GM19452 (cell line): Measurements from ENCODE around the gene SKOR2.
"Not testable (repeated sequence)": the region's sequence is repeated elsewhere in the genome, so short reads cannot be mapped to it uniquely, and the experiment has no call there.

ENCODE experiments used
- ATAC-seq: cut with Tn5 transposase; IDR thresholded peaks from one replicate; pipeline ENCODE4 v1.9.1; 2021; ENCODE audit not compliant: unreplicated experiment

The SKOR2 gene

GRCh38 chr18:47204908-47205522 lies 46.4 kb downstream of the SKOR2 start:
- no peak for ATAC-seq

- no peak for ATAC-seq
These were observed 47.6 kb downstream of the SKOR2 start for GRCh38 chr18:47203626-47204464.

DNA sequence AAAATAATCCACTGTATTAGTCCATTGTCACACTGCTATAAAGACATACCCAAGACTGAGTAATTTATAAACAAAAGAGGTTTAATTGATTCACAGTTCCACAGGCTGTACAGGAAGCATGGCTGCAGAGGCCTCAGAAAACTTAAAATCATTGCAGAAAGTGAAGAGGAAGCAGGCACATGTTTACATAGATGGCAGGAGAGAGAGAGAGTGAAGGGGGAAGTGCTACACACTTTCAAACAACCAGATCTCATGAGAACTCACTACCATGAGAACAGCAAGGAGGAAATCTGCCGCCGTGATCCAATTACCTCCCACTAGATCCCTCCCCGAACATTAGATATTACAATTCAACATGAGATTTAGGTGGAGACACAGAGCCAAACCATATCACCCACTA lies 55.5 kb downstream of the SKOR2 start:
- not testable (repeated sequence) for ATAC-seq

DNA sequence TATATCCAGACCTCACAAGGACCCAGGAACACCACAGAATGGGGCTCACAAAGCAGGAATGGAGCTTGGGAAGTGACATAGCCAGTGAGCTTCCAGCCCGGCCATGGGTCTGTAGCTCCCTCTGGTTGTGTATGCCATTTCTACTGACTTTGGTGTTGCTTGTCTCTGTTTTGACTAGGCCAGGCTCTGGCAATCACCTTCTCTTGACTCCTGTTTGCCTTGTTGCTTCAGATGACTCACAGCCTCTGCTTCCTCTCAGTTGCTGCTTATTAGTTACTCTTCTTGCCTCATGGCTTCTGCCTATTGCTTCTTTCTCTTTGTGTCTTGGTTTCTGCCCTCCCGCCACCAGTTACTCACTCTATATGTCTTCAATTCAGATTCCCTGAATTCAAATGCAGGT lies 59.5 kb downstream of the SKOR2 start:
- no peak for ATAC-seq

DNA sequence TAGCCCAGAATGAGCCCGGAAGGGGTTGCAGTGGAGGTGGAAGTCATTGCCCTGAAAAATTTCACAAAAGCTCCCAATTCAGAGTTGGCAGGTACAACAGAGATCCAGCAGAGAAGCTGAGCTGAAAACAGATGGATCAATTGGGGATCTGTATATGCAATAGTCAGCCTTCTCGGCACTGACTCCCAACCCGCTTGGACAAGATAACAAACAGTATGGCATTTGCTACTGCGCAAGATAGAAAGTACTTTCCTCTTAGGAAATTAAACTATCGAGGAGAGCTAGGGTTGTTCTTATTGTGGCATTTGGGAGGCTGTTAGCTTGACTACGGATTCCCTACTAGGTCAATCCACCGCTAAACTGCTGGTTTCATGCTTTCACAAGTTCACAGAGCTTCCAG lies 63.7 kb downstream of the SKOR2 start:
- ATAC-seq = no peak

GRCh38 chr18:47184419-47185050 lies 66.9 kb downstream of the SKOR2 start:
- ATAC-seq = no peak

DNA sequence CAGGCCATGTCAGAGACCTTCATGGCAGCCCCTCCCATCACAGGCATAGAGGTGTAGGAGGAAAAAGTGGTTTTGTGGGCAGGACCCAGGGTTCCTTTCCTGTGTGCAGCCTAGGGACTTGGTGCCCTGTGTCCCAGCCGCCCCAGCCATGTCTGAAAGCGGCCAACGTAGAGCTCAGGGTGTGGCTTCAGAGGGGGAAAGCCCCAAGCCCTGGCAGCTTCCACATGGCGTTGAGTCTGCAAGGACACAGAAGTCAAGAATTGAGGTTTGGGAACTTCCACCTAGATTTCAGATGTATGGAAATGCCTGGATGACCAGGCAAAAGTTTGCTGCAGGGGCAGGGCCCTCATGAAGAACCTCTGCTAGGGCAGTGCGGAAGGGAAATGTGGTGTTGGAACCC lies 69.3 kb downstream of the SKOR2 start:
- ATAC-seq = not testable (repeated sequence)

GRCh38 chr18:47180765-47181164 lies 70.7 kb downstream of the SKOR2 start:
- no peak for ATAC-seq

DNA sequence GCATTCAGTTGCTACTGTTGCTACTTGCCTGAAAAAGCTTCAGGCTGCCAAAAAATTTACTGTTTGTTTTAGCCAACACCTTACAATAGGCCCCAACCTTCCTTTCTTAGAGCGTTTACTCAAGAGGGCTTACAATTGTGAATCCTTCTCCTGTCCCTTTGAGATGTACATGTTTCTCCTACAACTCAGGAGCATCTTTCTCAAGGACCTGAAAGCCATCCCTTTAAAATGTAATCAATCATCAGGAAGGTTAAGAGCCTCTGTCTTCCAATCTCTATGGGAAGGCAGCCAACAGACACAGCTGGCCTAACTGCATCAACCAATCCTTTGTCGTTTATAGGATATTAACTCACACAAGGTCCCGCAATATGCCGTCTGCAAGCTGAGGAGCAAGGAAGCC lies 71.9 kb downstream of the SKOR2 start:
- ATAC-seq = no peak

DNA sequence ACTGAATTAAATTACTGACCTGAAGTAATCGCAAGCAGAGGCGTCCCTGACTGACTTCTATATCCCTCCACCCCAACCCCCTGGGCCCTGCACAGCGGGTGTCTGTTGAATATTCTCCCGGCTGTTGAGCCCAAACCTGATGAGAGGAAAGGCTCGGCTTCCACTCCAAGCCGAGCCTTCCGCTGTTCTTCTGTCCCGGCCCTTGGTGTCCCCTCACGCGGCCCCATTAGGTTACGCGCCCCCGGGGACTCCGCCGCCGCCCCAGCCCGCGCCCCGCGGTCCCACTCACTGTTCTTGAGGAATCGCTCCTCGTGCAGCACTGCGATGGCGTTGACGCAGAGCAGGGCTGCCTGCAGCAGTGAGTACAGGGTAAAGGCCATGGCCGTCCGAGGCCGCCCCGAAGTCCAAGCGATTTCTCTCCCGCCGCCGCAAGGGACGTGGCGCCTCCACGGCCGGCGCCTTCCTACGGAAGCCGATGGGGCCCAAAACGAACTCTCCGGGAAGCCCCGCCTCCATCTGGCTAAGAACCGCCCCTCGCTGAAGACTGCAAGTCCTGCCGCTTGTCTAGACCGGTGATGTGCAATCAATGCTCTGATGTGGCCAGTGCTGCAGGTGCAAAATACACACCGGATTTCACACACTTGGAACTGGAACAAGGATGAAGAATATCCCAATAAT lies 75.4 kb downstream of the SKOR2 start, which contains the start of gene IER3IP1:
TSS of gene IER3IP1 (minus strand) at position 467 of the 678 bp plus-strand sequence. CDS start at position 380, 87 bp downstream.
- ATAC-seq = peak; percentile 92

GRCh38 chr18:47175283-47175897 lies 76.1 kb downstream of the SKOR2 start:
- peak; percentile 12 for ATAC-seq

GRCh38 chr18:47174545-47175116 lies 76.8 kb downstream of the SKOR2 start:
- ATAC-seq = no peak

DNA sequence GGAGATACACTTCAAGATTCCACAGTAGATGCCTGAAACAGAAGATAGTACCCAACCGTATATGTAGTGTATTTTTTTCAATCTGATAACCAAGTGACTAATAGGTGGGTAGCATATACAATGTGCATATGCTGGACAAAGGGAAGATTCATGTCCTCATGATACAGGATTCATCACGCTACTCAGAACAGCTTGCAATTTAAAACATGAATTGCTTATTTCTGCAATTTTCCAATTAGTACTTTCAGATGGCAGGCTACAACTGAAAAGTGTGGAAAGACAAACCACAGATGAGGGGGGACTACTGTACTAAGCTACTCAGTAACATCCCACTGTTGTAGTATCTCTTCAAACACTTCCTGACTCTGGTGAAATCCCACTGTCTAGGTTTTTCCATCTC lies 79.0 kb downstream of the SKOR2 start:
- no peak for ATAC-seq

DNA sequence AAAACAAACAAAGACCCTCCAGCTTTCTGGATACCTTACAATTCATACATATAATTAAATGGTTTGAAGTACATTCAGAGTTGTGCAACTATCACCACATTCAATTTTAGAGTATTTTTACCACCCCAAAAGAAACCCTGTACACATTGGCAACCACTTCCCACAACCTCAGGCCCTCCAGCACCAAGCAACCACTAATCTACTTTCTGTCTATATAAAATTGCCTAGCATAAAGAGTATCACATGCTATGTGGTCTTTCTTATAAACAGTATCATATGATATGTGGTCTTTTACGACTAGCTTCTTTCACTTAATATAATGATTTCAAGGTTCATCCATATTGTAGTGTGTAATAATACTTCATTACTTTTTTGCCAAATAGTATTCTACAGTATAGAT lies 82.5 kb downstream of the SKOR2 start:
- ATAC-seq = no peak

DNA sequence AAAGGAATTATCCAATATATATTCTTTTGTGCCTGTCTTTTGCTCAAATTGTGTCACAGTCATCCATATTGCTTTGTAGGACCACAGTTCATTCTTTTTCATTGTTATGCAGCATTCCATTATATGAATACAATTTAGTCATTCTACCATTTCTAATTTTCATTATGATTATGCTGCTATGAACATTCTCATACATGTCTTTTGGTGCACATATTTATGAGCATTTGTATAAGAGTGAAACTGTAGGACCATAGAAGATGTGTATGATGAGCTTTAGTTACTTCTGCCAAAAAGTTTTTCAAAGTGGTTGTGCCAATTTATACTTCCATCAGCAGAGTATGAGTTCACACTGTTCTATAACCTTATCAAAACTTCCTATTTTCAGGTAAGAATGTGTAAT lies 83.0 kb downstream of the SKOR2 start:
- no peak for ATAC-seq

DNA sequence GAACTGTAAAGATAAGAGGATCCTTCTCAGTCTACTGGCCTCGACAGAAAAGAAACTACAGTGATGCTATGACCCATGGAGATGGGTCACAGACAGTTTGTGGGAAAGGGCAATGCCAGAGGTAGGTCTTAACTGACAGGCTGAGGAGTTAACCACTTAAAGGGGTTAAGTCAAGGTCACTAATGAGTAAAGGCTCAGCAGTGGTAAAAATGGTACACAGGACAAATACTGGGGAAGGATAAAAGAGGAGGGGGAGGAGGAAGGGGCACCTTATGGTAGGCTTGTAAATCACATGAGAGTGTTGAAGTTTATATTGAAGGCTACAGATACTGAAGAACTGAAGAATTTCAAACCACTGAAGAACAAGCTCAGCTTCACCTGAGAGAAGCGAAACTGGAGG lies 85.2 kb downstream of the SKOR2 start:
- ATAC-seq = no peak

GRCh38 chr18:47163241-47163640 lies 88.2 kb downstream of the SKOR2 start:
- ATAC-seq = peak; percentile 85

DNA sequence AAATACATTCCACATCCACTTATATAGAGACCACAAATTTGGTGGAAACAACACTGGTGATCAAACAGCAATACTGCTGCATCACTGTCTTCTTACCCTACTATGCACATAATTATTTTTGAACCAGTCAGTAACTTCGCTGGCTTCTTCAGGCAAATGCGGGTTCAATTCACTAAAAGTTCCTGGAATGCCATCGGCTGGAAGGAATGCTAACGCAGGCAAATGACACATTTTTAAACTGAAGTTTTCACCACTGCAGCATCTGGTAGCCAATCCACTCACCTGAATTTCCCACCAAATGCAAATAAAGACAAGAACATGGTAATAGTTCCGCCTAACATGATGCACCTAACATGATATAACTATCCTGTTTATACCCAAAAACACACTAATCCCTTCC lies 91.2 kb downstream of the SKOR2 start:
- no peak for ATAC-seq

DNA sequence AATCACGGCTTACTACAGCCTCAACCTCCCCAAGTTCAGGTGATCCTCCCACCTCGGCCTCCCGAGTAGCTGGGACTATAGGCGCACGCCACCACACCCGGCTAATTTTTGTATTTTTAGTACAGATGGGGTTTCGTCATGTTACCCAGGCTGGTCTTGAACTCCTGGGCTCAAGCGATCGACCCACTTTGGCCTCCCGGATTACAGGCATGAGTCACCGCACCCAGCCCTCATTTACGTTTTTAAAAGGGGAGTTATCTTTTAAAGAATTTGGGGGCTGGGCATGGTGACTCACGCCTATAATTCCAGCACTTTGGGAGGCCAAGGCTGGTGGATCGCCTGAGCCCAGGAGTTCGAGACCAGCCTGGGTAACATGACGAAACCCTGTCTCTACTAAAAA lies 93.1 kb downstream of the SKOR2 start:
- not testable (repeated sequence) for ATAC-seq
